GM18498 (cell line): Measurements from ENCODE around the gene LY6G6F.

ENCODE experiments used
- ATAC-seq: cut with Tn5 transposase; IDR thresholded peaks from one replicate; pipeline ENCODE4 v1.9.1; 2021; ENCODE audit warnings: mild to moderate bottlenecking, moderate library complexity; ENCODE audit not compliant: unreplicated experiment

The LY6G6F gene, protein sequence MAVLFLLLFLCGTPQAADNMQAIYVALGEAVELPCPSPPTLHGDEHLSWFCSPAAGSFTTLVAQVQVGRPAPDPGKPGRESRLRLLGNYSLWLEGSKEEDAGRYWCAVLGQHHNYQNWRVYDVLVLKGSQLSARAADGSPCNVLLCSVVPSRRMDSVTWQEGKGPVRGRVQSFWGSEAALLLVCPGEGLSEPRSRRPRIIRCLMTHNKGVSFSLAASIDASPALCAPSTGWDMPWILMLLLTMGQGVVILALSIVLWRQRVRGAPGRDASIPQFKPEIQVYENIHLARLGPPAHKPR

GRCh38 chr6:31706599-31706998 lies at the start of gene LY6G6F:
Gene LY6G6F (plus strand): TSS chr6:31706866. CDS start chr6:31706907, 41 bp downstream.
- no peak for ATAC-seq

DNA sequence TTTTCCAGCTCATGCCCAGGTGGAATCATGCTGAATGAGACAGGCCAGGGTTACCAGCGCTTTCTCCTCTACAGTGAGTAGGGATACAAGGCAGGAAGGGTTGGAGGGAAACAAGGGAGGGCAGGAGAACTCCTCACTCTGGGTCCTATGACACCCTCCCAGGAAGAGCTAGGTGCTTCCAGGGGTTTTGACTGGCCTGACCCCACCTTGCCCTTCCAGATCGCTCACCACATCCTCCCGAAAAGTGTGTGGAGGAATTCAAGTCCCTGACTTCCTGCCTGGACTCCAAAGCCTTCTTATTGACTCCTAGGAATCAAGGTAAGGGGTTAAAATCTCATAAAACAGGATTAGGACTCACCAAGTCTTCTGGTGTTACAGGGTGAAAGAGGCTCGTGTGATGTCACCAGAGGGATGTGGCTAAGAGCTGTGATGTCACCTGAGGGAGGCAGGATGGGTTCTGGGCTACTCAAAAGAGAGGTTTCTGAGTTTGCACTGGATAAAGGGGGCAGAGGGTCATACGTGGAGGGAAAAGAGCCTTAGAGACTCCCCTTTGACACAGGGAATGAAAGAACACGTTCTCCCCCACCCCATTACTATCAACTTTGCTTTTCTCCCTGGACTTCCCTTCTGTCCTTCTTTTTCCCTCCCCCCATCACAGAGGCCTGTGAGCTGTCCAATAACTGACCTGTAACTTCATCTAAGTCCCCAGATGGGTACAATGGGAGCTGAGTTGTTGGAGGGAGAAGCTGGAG lies 49.1 kb upstream of the LY6G6F start:
- no peak for ATAC-seq

DNA sequence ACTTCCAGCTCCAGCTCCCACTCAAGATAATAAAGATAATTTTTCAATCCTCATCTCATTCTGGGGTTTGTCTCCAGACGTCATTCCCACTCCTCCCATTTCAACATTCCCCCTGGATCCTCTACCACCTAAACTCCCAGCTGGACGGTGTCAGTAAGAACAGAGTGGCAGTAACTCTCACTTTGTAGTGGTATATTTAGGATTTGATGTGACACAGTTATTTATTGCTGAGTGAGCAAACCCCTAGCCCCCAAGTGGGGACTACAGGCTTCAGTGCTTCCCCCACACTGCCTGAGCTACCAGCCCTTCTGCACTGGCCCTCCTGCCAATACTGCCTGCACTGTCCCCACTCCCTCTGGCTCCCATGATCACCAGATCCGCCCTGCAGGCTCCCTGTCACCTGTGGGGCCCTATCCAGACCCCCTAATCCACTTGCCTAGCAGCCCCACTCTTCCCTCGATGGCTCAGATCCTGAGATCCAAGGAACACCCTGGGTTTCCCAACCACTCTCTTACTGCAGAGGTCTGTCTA lies 48.4 kb upstream of the LY6G6F start:
- ATAC-seq, result no peak

GRCh38 chr6:31658983-31659648 lies 47.5 kb upstream of the LY6G6F start:
- no peak for ATAC-seq

DNA sequence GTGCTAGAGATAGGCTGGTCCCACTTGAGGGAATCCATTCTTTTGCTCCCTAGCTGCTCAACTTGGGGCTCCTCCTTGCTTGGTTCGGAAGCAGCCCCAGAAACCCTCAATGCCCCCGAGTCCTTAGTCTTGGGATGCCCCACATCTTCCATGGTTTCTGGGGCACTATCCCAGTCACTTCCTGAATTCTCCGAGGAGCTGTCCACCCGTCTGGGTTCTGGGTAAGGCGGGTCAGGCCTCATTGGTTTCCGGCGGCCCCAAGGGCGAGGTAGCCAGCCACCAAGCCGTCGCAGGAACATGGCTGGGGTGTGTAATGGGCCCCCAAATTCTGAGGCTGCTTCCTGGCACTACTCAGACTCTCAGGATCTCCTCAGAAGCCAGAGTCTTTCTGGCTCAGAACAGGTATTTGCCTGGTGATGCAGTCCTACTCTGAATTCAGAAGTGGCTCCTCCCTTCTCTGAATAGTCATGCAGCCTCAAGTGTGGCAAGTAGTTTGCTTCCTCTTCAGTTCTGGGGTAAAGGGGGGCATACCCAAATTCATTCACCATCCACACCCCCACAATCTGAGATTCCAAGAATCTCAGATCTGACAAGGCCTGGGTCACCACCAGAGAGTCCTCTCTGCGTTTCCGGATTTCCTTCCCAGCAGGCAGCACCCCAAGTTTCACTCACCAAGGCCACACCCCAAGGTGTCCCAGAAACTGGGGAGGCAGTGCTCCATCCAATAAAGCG lies 46.9 kb upstream of the LY6G6F start:
- ATAC-seq, result no peak

GRCh38 chr6:31660381-31661261 lies 46.0 kb upstream of the LY6G6F start, which contains the start of gene C6orf47:
Gene C6orf47 (minus strand): TSS chr6:31660778. CDS start chr6:31659947, 831 bp downstream.
- ATAC-seq, result peak; percentile 56

GRCh38 chr6:31661262-31662123 lies 45.2 kb upstream of the LY6G6F start:
- no peak for ATAC-seq

GRCh38 chr6:31662124-31662723 lies 44.4 kb upstream of the LY6G6F start:
- no peak for ATAC-seq

- no peak for ATAC-seq
Observed at GRCh38 chr6:31663126-31663960, 43.3 kb upstream of the LY6G6F start.

- no peak for ATAC-seq
Observed at GRCh38 chr6:31663961-31664789, 42.5 kb upstream of the LY6G6F start.

DNA sequence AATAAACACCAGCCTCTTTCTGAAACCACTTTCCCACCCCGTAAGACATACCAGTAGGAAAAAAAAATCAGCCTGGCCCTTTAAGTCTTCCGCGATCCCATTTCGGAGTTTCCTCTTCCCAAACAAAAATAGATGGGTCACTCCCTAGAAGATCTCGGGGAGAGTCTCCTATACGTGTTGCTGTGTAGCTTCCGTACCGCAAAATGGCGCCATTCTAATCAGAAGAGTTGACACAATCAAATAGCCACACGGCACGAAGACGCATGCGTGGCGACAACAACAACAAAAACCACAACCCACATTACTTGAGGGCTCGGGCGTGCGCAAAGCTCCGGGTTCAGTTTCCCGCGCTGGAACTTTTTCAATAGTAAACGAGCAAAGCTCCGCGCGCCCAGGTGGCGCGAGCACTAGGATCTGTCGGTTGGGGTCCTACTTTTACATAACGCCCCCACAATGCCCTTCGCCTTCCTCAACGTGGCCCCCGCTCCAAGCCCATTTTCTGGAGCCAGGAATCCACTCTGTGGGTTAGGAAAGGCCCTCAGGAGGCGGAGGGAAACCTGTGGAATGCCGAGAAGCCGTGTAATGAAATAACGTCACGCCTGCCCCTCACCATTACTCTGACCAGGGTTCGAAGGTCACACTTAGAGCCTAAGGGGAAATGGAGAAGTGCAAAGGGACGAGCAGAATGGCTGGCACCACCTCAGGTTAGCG lies 41.7 kb upstream of the LY6G6F start, which contains the start of gene GPANK1:
GPANK1 (minus strand) TSS at position 208 of the 711 bp plus-strand sequence. CDS start 519 bp downstream, outside the sequence.
- ATAC-seq, result peak; percentile 38

DNA sequence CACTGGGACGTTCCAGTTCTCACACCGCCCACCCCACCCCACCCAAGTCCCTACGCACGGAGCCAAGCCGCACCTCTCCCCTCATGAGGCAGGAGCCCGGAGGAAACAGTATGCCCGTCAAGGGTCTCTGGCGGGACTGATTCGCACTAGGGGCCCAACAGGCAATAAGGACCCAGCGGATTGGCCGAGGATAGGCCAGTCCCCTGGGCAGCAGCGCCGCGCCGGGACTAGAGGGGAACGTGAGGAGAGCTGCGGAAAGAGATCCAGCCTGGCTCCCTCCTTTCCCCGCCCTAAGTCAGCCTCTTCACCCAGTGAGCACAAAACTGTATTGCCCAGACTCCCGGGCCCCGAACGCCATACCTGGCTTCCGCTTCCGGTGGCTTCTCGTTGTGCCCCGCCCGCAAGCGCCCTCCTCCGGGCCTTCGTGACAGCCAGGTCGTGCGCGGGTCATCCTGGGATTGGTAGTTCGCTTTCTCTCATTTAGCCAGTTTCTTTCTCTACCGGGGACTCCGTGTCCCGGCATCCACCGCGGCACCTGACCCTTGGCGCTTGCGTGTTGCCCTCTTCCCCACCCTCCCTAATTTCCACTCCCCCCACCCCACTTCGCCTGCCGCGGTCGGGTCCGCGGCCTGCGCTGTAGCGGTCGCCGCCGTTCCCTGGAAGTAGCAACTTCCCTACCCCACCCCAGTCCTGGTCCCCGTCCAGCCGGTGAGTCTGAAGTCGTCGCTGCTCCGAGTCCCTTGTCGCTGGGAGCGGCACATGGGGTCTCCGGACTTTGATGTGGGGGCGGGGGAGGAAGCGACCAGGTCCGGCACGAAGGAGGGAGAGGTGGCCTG lies 40.9 kb upstream of the LY6G6F start, which contains the start of gene CSNK2B:
CSNK2B (plus strand) TSS at position 580 of the 836 bp plus-strand sequence. CDS start 752 bp downstream, outside the sequence.
- peak; percentile 77 for ATAC-seq

DNA sequence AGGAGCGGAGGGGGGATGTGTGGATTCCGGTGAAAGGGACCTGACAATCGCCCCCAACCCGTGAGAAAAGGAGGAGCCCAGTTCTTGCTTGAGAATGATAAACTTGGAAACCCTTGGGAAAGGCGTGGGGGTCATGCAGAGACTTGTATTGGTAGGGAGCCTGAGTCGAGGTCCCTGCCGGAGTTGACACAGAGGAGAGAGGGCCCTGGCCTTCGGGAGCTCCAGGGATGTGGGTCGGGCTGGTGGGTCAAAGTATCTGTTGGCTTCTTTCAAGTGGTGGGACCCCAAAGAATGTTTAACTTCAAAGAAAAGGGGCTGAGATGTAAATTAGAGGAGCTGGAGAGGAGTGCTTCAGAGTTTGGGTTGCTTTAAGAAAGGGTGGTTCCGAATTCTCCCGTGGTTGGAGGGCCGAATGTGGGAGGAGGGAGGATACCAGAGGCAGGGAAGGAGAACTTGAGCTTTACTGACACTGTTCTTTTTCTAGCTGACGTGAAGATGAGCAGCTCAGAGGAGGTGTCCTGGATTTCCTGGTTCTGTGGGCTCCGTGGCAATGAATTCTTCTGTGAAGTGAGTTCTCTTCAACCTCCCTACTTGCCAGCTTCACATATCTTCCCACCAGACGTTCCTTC lies 40.2 kb upstream of the LY6G6F start:
- ATAC-seq, result no peak

GRCh38 chr6:31669676-31670075 lies 37.0 kb upstream of the LY6G6F start, which contains the start of gene LY6G5B:
Gene LY6G5B (plus strand): TSS chr6:31669976. CDS start chr6:31670951, 975 bp downstream.
- no peak for ATAC-seq
